Glomerular visceral epithelial cell (primary cell): ENCODE results near the gene MLXIPL.
"Not testable (repeated sequence)": the region's sequence is repeated elsewhere in the genome, so short reads cannot be mapped to it uniquely, and the experiment has no call there.

Experiments used
- DNase-seq: peaks from one replicate; pipeline ENCODE4 v3.0.0-alpha.2; 2016; ENCODE audit errors: extremely low spot score

The MLXIPL gene

GRCh38 chr7:73614937-73615336 is 9.4 kb downstream of the MLXIPL start:
- DNase-seq = not testable (repeated sequence)

GRCh38 chr7:73613954-73614735 is 10.2 kb downstream of the MLXIPL start:
- DNase-seq = peak; percentile 58

- DNase-seq = peak; percentile 59
Observed at GRCh38 chr7:73612598-73613269, 11.6 kb downstream of the MLXIPL start.

GRCh38 chr7:73611017-73611555 is 13.2 kb downstream of the MLXIPL start:
- DNase-seq = no peak

- DNase-seq = no peak
Observed at GRCh38 chr7:73610105-73610504, 14.2 kb downstream of the MLXIPL start.

GRCh38 chr7:73607692-73607983 is 16.7 kb downstream of the MLXIPL start:
- not testable (repeated sequence) for DNase-seq

GRCh38 chr7:73606801-73607691 is 17.3 kb downstream of the MLXIPL start:
- peak; percentile 48 for DNase-seq

- DNase-seq = no peak
Observed at GRCh38 chr7:73605601-73606220, 18.6 kb downstream of the MLXIPL start.

- peak; percentile 13 for DNase-seq
Observed at GRCh38 chr7:73602721-73603651, 21.3 kb downstream of the MLXIPL start.

GRCh38 chr7:73599916-73600315 is 24.4 kb downstream of the MLXIPL start:
- no peak for DNase-seq

GRCh38 chr7:73599151-73599882 is 25.0 kb downstream of the MLXIPL start:
- DNase-seq = no peak

- DNase-seq = no peak
Observed at GRCh38 chr7:73597978-73598782, 26.1 kb downstream of the MLXIPL start.

- DNase-seq = no peak
Observed at GRCh38 chr7:73596191-73597065, 27.9 kb downstream of the MLXIPL start.

- no peak for DNase-seq
Observed at GRCh38 chr7:73595358-73595757, 29.0 kb downstream of the MLXIPL start.

GRCh38 chr7:73593207-73594045 is 30.9 kb downstream of the MLXIPL start:
- no peak for DNase-seq

GRCh38 chr7:73586911-73587310 is 37.4 kb downstream of the MLXIPL start:
- DNase-seq = no peak

- DNase-seq = no peak
Observed at GRCh38 chr7:73585196-73585595, 39.1 kb downstream of the MLXIPL start.
